Measurements from ENCODE around the gene KRT81. TPM values are rescaled to one million over a fixed set of nuclear protein-coding genes. Genes with fewer than 3 reads are reported as not detected.
"Not testable (repeated sequence)": the region's sequence is repeated elsewhere in the genome, so short reads cannot be mapped to it uniquely, and the experiment has no call there.

KRT81 gene
- total RNA-seq, 1 donor from 2014 or later, result not detected

- no peak for FAIRE-seq
- no peak for DNase-seq (ENCODE audit: low spot score in 2 of 2)
These were observed 9.7 kb upstream of the KRT81 start for GRCh38 chr12:52300796-52301691.

- FAIRE-seq (no peak), DNase-seq (ENCODE audit: low spot score in 2 of 2) (no peak)
These were observed 7.4 kb upstream of the KRT81 start for GRCh38 chr12:52298677-52299190.

GRCh38 chr12:52296572-52297215, 5.4 kb upstream of the KRT81 start:
- FAIRE-seq (no peak), DNase-seq (ENCODE audit: low spot score in 2 of 2) (no peak)

DNA sequence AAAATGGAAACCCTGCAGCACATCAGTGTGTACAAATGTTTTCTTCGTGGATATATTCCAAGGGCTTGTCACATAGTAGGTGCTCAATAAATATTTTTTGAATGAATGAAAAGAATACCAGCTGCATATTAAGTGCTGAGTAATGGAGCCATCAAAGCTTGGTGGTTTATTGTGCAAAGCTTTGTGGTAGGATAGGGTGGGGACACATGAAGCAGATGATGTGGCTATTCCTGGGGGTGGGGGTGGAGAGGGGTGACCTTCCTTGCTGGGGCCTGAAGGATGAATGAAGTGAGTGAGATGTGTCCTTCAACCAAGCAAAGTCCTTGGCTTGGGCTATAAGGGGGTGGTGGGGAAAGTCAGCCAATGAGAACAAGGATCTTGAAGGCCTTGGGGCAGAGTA, 4.3 kb upstream of the KRT81 start:
- no peak for DNase-seq (ENCODE audit: low spot score in 2 of 2)
- no peak for FAIRE-seq

DNA sequence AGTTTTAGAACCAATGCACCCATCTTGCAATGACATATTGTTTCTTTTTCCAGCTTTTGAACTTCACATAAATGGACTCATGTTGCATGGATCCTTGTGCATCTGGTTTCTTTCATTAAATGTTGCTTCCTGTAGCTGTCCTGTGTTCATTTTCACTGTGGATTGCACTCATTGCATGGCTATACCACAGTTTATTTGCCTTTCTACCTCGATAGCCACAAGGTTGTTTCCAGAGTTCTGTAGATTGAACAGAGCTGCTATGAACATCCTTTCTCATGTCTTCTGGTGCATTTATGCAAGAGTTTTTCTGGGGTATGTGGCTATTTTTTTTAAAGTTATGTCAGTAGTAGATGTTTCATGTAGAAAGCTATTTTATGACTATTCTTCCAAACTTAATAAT, 3.5 kb upstream of the KRT81 start:
- DNase-seq (ENCODE audit: low spot score in 2 of 2) (no peak), FAIRE-seq (no peak)

- FAIRE-seq (no peak), DNase-seq (ENCODE audit: low spot score in 2 of 2) (no peak)
These were observed 2.6 kb upstream of the KRT81 start for GRCh38 chr12:52293926-52294325.

GRCh38 chr12:52290483-52291134, 725 bp downstream of the KRT81 start:
- DNase-seq (ENCODE audit: low spot score in 2 of 2); FAIRE-seq: not testable (repeated sequence)

- DNase-seq (ENCODE audit: low spot score in 2 of 2); FAIRE-seq: not testable (repeated sequence)
These were observed 3.2 kb downstream of the KRT81 start for GRCh38 chr12:52287816-52288805.

GRCh38 chr12:52286857-52287785, 4.2 kb downstream of the KRT81 start:
- not testable (repeated sequence) for DNase-seq (ENCODE audit: low spot score in 2 of 2); FAIRE-seq

DNA sequence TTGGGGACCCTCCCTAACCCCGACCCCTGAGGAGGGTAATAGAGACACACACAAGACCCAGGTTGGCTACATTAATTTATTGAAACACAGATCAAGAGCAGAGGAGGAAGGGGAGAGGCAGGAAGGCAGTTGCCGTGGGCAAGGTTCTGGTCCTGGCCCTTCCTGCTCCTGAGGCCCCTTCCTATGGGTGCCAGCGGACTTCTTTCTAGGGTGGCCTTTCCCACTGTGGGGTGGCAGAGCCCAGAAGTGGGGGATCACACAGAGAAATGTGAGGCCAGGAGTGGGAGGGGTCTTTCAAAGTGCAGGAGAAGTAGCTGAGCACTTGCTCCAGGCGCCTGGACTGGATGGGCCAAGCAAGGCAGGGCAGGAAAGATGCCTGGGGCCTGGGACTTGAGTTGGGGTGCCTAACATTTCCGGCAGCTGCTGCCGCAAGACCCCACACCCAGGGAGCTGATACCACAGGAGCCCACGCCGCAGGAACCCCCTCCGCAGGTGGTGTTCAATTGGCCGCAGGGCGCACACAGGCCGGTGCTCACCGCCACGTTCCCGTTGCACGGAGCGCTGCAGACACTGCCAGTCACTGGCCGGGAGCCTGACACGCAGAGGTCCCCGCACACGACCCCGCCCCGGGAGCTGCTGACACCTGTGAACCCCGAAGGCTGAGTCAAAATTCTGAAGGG, 5.3 kb downstream of the KRT81 start:
- DNase-seq (ENCODE audit: low spot score in 2 of 2) (no peak), FAIRE-seq (no peak)

DNA sequence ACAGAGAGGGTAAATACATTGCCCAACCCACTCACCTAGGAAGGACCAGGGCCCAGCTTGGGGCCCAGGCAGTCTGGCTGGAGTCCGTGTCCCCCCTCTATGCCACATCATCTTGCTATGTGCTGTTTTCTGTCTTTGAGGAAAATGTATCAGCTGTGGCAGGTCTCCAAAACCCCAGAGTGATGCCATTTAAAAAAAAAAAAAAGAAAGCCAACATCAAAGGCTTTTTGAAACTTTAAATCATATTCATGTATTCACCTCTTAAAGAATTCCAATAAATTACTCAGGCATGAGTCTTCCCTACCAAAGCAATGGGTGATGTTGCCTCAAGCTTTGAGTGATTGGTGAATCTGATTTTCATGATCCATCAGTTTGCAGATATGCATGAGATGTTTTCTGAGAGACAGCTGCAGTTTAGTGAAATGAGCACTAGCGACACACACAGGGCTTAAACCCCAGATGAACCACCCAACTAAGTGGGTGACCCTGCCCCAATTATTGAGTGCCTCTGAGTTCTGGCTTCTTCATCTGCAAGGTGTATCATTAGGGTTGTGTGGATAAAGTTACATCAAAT, 6.1 kb downstream of the KRT81 start:
- DNase-seq (ENCODE audit: low spot score in 2 of 2), result no peak
- no peak for FAIRE-seq

DNA sequence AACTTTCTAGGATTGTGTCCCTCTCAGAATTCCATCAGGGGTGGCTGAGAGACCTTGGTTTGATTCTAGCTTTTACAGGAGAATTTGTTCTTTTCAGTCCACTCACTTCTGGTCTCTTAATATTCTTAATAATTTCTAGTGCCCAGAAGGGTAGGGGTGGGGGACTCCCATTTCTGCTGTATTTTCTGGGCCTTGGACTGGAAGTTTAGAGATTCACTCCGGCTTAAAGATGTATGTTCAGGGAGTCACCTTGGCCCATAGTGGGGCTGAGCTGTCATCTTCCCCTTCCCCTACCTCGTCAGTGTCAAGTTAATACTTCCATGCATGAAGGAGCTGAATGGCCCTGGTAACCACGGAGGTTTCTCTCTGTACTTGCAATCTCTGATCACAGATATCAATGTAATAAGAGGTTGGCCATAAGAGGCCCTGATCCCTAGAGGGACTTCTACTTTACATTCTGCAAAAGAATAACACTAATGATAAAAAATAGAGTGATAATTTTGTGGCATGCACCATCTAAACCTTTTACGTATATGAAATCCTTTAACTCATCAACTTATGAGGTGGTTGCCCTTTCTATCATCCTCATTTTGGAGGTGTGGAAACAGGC, 6.7 kb downstream of the KRT81 start:
- no peak for FAIRE-seq
- no peak for DNase-seq (ENCODE audit: low spot score in 2 of 2)

DNA sequence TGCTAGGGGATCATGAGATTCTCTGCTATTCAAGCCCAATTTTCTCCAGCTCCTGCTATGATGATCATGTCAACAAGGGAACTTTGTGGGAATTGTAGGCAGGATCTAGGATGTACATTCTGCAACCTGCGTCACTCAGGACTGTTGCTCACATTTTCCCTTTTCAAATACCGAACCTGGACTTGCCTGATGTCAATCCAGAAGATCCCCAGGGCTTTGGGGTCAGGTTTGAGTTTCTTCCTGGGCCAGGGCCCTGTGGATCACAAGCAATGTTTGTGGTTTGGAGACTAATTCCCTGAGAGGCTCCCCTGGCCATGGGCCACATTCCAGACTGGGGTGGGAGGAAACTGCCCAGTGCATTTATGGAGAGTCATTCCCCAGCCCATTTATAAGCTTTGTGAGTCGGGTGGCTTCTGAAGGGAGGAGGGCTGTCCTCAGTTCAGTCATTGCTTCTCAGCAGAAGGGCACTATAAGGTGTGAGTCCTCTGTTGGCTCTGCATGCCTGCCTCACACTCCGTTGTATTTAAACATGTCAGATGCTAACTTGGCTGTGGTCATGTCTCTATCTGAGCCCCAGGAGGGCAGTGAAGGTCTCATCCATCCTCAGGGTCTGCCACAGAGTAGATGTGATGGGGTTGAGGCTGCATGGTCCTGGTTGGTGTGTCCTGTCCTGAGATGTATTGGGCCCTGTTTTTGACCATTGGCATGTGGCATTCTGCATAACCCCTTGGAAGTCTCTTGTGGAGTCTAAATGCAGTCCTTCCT, 10.4 kb downstream of the KRT81 start:
- no peak for FAIRE-seq
- DNase-seq (ENCODE audit: low spot score in 2 of 2), result no peak

DNA sequence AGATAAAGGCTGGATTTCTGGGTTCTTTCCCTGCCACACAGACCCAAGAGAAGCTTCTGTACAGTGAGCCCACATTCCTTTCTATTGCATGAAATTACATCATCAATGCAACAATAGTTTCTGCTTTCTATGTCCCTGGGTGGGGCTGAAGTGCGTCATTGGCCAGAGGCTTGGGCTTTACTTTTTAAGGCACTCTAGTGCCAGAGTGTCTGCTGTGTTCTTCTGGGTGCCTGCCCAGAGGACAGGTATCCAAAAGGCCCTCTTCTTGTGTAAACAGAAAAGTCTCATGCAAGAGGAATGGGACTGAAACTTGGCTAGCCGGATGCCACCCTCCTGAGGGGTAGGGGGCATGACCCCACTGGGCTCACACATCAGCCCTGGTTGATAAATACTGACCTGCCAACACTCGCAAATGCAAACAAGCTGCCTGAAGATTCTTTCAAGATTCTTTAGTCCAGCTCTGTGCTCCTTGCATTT, 11.0 kb downstream of the KRT81 start:
- no peak for FAIRE-seq
- no peak for DNase-seq (ENCODE audit: low spot score in 2 of 2)

- DNase-seq (ENCODE audit: low spot score in 2 of 2), result no peak
- FAIRE-seq, result no peak
These were observed 11.7 kb downstream of the KRT81 start for GRCh38 chr12:52279422-52280318.
